Epithelial cell of proximal tubule (primary cell): ENCODE results near the gene DMRTA2. TPM values are rescaled to one million over a fixed set of nuclear protein-coding genes. Genes with fewer than 3 reads are reported as not detected.

Source experiments
- DNase-seq: peaks from one replicate; pipeline ENCODE4 v3.0.0-alpha.2; 2011; ENCODE audit warnings: low read depth
- H3K4me3 ChIP-seq: 2 replicates; pipeline ENCODE4 v1.5.1; 2011; ENCODE audit warnings: low read depth, mild to moderate bottlenecking, low read length
- CTCF ChIP-seq: conservative IDR thresholded peaks from 2 replicates; pipeline ENCODE4 v1.5.1; 2012; ENCODE audit warnings: low read depth, mild to moderate bottlenecking, low read length
- total RNA-seq: library from RNA; depleted of rRNA; stranded (reverse); fragments of >200 nt; gene quantifications from 2 replicates; pipeline ENCODE4 v1.2.3, GENCODE V29; 2015

The DMRTA2 gene
- not detected in 2 replicates for total RNA-seq

GRCh38 chr1:50422946-50423669, at the start of gene DMRTA2:
Gene DMRTA2, minus strand, starts transcription at chr1:50423443. Its CDS starts 1,907 bp downstream, at chr1:50421536.
- no peak for DNase-seq
- H3K4me3 ChIP-seq, result peak within 1 kb of the TSS; percentile 2

GRCh38 chr1:50471967-50472366, 48.7 kb upstream of the DMRTA2 start:
- DNase-seq, result no peak
- H3K4me3 ChIP-seq, result no peak overlapping the region
- no peak for TF ChIP-seq CTCF

More at GRCh38 chr1:50422946-50423669, at the start of gene DMRTA2:
- TF ChIP-seq CTCF, result no peak

DNA sequence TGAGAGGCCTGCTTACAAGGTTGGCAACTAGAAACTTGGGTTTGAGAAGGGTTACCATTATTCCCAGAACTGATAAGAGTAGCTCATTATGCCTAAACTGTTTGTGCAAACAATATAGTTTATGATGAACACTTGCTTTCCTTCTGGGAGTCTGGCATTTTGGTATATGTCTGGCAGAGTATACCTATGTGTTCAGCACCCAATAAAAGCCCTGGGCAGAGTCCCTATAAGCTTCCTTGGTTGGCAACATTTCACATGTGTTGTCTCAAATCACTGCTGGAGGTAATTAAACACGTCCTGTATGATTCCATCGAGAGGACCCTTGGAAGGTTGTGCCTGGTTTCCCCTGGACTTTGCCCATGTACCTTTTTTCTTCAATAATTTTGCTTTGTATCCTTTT, 39.7 kb upstream of the DMRTA2 start:
- TF ChIP-seq CTCF, result no peak
- no peak for DNase-seq
- no peak overlapping the region for H3K4me3 ChIP-seq

DNA sequence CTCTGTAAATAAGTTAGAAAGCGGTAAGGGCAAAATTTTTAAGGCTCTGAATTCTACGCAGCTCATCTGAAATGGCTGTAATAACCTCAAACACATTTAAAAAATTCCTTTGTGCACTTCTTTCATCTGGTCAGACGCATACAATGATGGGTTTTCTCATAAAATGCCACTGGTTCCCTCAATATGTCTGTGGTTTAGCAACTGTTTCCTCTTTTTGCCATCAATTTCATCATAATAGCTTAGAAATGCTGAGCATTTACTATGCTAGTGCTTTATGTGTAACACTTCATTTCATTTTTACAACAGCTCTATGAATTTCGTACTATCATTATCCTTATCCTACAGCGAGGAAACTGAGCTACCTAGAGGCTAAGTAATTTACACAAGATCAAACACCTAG, 35.3 kb upstream of the DMRTA2 start:
- H3K4me3 ChIP-seq, result no peak overlapping the region
- no peak for DNase-seq
- no peak for TF ChIP-seq CTCF

DNA sequence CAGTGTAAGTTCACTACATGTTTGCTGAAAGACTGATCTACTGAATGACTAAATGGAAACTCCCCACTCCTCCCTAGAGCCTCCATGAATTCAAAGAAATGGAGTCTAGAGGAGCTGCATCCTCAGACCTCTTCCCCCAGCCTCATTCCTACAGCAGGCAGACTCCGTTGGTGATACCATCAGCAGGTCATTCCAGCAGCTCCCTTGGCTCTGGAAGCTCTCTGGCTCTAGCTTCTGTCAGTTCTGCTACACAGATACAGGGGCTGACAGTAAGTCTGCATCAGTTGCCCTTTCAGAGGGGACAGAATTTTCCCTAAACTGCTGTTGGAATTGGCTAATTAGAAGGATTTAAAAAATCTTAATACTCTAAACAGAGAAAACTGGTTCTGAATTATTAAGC, 31.7 kb upstream of the DMRTA2 start:
- TF ChIP-seq CTCF, result no peak
- no peak for DNase-seq
- no peak overlapping the region for H3K4me3 ChIP-seq

DNA sequence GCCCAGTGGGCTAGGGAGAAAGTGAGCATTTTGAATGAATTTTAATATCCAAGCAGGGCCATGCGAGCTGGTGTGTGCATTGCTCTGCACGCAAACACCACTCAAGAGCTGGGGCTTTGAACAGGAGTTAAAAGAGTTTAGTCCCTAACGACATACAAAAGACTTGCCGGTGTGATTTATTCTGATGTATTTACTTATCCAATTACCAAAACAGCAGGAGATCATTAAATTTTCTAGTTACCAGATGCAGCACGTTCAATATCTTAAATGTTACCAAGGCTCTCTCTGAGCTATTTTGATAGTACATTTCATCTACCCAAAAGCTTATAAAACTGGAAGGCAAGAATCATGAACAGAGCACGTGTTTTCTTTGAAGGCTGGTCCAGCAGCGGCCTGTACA, 30.0 kb upstream of the DMRTA2 start:
- H3K4me3 ChIP-seq, result no peak overlapping the region
- TF ChIP-seq CTCF, result no peak
- no peak for DNase-seq

DNA sequence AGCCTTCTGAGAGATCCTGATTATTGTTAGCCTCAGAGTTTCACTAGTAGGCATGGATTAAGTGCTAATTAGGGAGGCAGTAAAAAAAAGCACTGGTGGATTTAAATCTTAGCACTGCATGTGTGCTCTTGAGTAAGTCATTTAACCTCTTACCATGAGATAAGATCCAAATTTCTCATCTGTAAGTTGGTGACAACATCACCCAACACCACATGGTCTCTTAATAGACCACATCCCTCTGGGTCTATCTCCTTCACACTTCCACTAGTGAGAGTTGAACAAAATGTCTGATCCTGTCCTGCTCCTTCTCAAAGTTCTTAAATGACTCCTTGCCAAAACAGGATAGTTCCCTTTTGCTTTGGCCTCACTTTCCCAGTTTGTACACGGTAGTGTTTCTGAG, 29.5 kb upstream of the DMRTA2 start:
- no peak overlapping the region for H3K4me3 ChIP-seq
- DNase-seq, result no peak
- TF ChIP-seq CTCF, result no peak
